Measurements from ENCODE around the gene NFIC.
A peak's percentile ranks its signal among the peaks of the same experiment; 100 is the strongest.
"Not testable (repeated sequence)": the region's sequence is repeated elsewhere in the genome, so short reads cannot be mapped to it uniquely, and the experiment has no call there.

Gene NFIC

GRCh38 chr19:3342246-3342645, 24.1 kb upstream of the NFIC start:
- H3K36me3 ChIP-seq (ENCODE audit: control insufficient read depth, insufficient read depth, low read length): no peaks in the 10 kb centered on the region
- no peak for DNase-seq (ENCODE audit: extremely low read depth, insufficient read length)

GRCh38 chr19:3342962-3343361, 23.4 kb upstream of the NFIC start:
- DNase-seq (ENCODE audit: extremely low read depth, insufficient read length); H3K4me3 ChIP-seq (replicated peaks; ENCODE audit: low read depth, low read length); H3K27me3 ChIP-seq (replicated peaks; ENCODE audit: control insufficient read depth, insufficient read depth, low read length); H3K36me3 ChIP-seq (ENCODE audit: control insufficient read depth, insufficient read depth, low read length): not testable (repeated sequence)

More at GRCh38 chr19:3342246-3342645, 24.1 kb upstream of the NFIC start:
- Histone ChIP-seq H3K27me3 (replicated peaks; ENCODE audit: control insufficient read depth, insufficient read depth, low read length) (no peaks in the 10 kb centered on the region; the same call in 1 of the 2 replicates), H3K4me3 (replicated peaks; ENCODE audit: low read depth, low read length) (no peak overlapping the region)
- TF ChIP-seq CTCF (IDR thresholded peaks at IDR 0.05; ENCODE audit: insufficient read depth, low read length, poor library complexity, severe bottlenecking): no peak

GRCh38 chr19:3343619-3344502, 22.5 kb upstream of the NFIC start:
- H3K4me3 ChIP-seq (replicated peaks; ENCODE audit: low read depth, low read length): peak overlapping the region; percentile 62
- no peak for DNase-seq (ENCODE audit: extremely low read depth, insufficient read length)
- no peaks in the 10 kb centered on the region; the same call in 1 of the 2 replicates for H3K27me3 ChIP-seq (replicated peaks; ENCODE audit: control insufficient read depth, insufficient read depth, low read length)
- no peaks in the 10 kb centered on the region for H3K36me3 ChIP-seq (ENCODE audit: control insufficient read depth, insufficient read depth, low read length)
- peak; percentile 13 for TF ChIP-seq CTCF (IDR thresholded peaks at IDR 0.05; ENCODE audit: insufficient read depth, low read length, poor library complexity, severe bottlenecking)

GRCh38 chr19:3344608-3345598, 21.5 kb upstream of the NFIC start:
- no peak overlapping the region for H3K4me3 ChIP-seq (replicated peaks; ENCODE audit: low read depth, low read length)
- no peak for DNase-seq (ENCODE audit: extremely low read depth, insufficient read length)
- no peaks in the 10 kb centered on the region for H3K36me3 ChIP-seq (ENCODE audit: control insufficient read depth, insufficient read depth, low read length)
- no peaks in the 10 kb centered on the region; the same call in 1 of the 2 replicates for H3K27me3 ChIP-seq (replicated peaks; ENCODE audit: control insufficient read depth, insufficient read depth, low read length)
- no peak for TF ChIP-seq CTCF (IDR thresholded peaks at IDR 0.05; ENCODE audit: insufficient read depth, low read length, poor library complexity, severe bottlenecking)

- no peak for TF ChIP-seq CTCF (IDR thresholded peaks at IDR 0.05; ENCODE audit: insufficient read depth, low read length, poor library complexity, severe bottlenecking)
- no peak for DNase-seq (ENCODE audit: extremely low read depth, insufficient read length)
- H3K27me3 ChIP-seq (replicated peaks; ENCODE audit: control insufficient read depth, insufficient read depth, low read length): no peaks in the 10 kb centered on the region; the same call in 1 of the 2 replicates
- no peaks in the 10 kb centered on the region for H3K36me3 ChIP-seq (ENCODE audit: control insufficient read depth, insufficient read depth, low read length)
- no peak overlapping the region for H3K4me3 ChIP-seq (replicated peaks; ENCODE audit: low read depth, low read length)
Observed at GRCh38 chr19:3345850-3346460, 20.4 kb upstream of the NFIC start.
